ENCODE data around the gene RFTN1. TPM values are rescaled to one million over a fixed set of nuclear protein-coding genes. Genes with fewer than 3 reads are reported as not detected.

The RFTN1 gene
- total RNA-seq, 1 experiment from 2014 or later = 4.5 TPM

GRCh38 chr3:16509721-16510619 is 3.5 kb downstream of the RFTN1 start:
- no peak overlapping the region for H3K27ac Mint-ChIP-seq (ENCODE audit: low read depth, unreplicated experiment)
- intact Hi-C loops (cut with micrococcal nuclease) = no loop called here
- CTCF ChIA-PET = no interaction called here

GRCh38 chr3:16508591-16508995 is 4.9 kb downstream of the RFTN1 start:
- Mint-ChIP-seq H3K36me3 (ENCODE audit: insufficient read depth, unreplicated experiment) (no peaks in the 10 kb centered on the region), H3K27me3 (ENCODE audit: insufficient read depth, unreplicated experiment) (no peaks in the 10 kb centered on the region), H3K4me3 (ENCODE audit: unreplicated experiment) (no peak overlapping the region), H3K4me1 (ENCODE audit: insufficient read depth, unreplicated experiment) (no peaks in the 10 kb centered on the region), H3K9me3 (ENCODE audit: unreplicated experiment) (no peaks in the 10 kb centered on the region), H3K27ac (ENCODE audit: low read depth, unreplicated experiment) (no peak overlapping the region)
- intact Hi-C loops (cut with micrococcal nuclease) = no loop called here
- ChIA-PET CTCF (no interaction called here), POLR2A (no interaction called here)
- no peak for TF ChIP-seq CTCF (IDR thresholded peaks at IDR 0.05; ENCODE audit: unreplicated experiment)
- BruUV-seq (replicated peaks) = no TSS peak
- DNase-seq (ENCODE audit: unreplicated experiment) = no peak

More at GRCh38 chr3:16509721-16510619, 3.5 kb downstream of the RFTN1 start:
- no peak for TF ChIP-seq CTCF (IDR thresholded peaks at IDR 0.05; ENCODE audit: unreplicated experiment)
- Mint-ChIP-seq H3K4me3 (ENCODE audit: unreplicated experiment) (no peak overlapping the region), H3K9me3 (ENCODE audit: unreplicated experiment) (no peaks in the 10 kb centered on the region), H3K36me3 (ENCODE audit: insufficient read depth, unreplicated experiment) (no peaks in the 10 kb centered on the region), H3K27me3 (ENCODE audit: insufficient read depth, unreplicated experiment) (no peaks in the 10 kb centered on the region), H3K4me1 (ENCODE audit: insufficient read depth, unreplicated experiment) (no peaks in the 10 kb centered on the region)
- DNase-seq (ENCODE audit: unreplicated experiment) = no peak
- POLR2A ChIA-PET = interaction anchor here (0.5 kb wide), 1 partner anchor 681 kb away, joined by 3 read pairs; no protein-coding TSS in a partner anchor
- no TSS peak for BruUV-seq (replicated peaks)

- Mint-ChIP-seq H3K27ac (ENCODE audit: low read depth, unreplicated experiment) (no peak overlapping the region), H3K27me3 (ENCODE audit: insufficient read depth, unreplicated experiment) (no peaks in the 10 kb centered on the region), H3K4me3 (ENCODE audit: unreplicated experiment) (no peak overlapping the region), H3K4me1 (ENCODE audit: insufficient read depth, unreplicated experiment) (no peaks in the 10 kb centered on the region), H3K36me3 (ENCODE audit: insufficient read depth, unreplicated experiment) (no peaks in the 10 kb centered on the region), H3K9me3 (ENCODE audit: unreplicated experiment) (no peaks in the 10 kb centered on the region)
- ChIA-PET CTCF (no interaction called here), POLR2A (no interaction called here)
- no peak for TF ChIP-seq CTCF (IDR thresholded peaks at IDR 0.05; ENCODE audit: unreplicated experiment)
- BruUV-seq (replicated peaks) = no TSS peak
- intact Hi-C loops (cut with micrococcal nuclease) = no loop called here
- no peak for DNase-seq (ENCODE audit: unreplicated experiment)
Measured at GRCh38 chr3:16508243-16508578, 5.3 kb downstream of the RFTN1 start.

- CTCF ChIA-PET = interaction anchor here (0.6 to 1.3 kb wide), 2 partner anchors 10 to 1744 kb away, joined by 3 to 4 read pairs; no protein-coding TSS in a partner anchor
Measured at GRCh38 chr3:16507578-16508242, 5.8 kb downstream of the RFTN1 start.

More at GRCh38 chr3:16507578-16508242, 5.8 kb downstream of the RFTN1 start:
- no peaks in the 10 kb centered on the region for H3K4me1 Mint-ChIP-seq (ENCODE audit: insufficient read depth, unreplicated experiment)
- DNase-seq (ENCODE audit: unreplicated experiment) = no peak
- no peak overlapping the region for H3K27ac Mint-ChIP-seq (ENCODE audit: low read depth, unreplicated experiment)
- no peaks in the 10 kb centered on the region for H3K27me3 Mint-ChIP-seq (ENCODE audit: insufficient read depth, unreplicated experiment)
- no TSS peak for BruUV-seq (replicated peaks)
- no peak for TF ChIP-seq CTCF (IDR thresholded peaks at IDR 0.05; ENCODE audit: unreplicated experiment)
- H3K9me3 Mint-ChIP-seq (ENCODE audit: unreplicated experiment) = no peaks in the 10 kb centered on the region
- intact Hi-C loops (cut with micrococcal nuclease) = no loop called here
- H3K4me3 Mint-ChIP-seq (ENCODE audit: unreplicated experiment) = no peak overlapping the region
- no peaks in the 10 kb centered on the region for H3K36me3 Mint-ChIP-seq (ENCODE audit: insufficient read depth, unreplicated experiment)
- POLR2A ChIA-PET = no interaction called here
